DND-41 (cell line): ENCODE data around the gene STXBP6.

Source experiments
- ATAC-seq: fragments of 200-7000 bp; cut with Tn5 transposase; 3 replicates; pipeline ENCODE4 v1.9.1; 2021; ENCODE audit warnings: low read depth; ENCODE audit not compliant: insufficient read depth
- DNase-seq: peaks from one replicate; pipeline ENCODE4 v3.0.0-alpha.2; 2020
- H2AFZ ChIP-seq: 2 replicates; pipeline ENCODE4 v1.6.0; 2012; ENCODE audit warnings: low read depth, low read length
- H3K27ac ChIP-seq: 2 replicates; pipeline ENCODE4 v1.5.1; 2012; ENCODE audit warnings: low read length, inconsistent platforms
- H3K27me3 ChIP-seq: fragments of 200-600 bp; sonication (generic); 2 replicates; pipeline ENCODE4 v1.6.0; 2012; ENCODE audit warnings: low read length, mild to moderate bottlenecking, inconsistent platforms; ENCODE audit not compliant: insufficient read depth, poor library complexity
- H3K36me3 ChIP-seq: 2 replicates; pipeline ENCODE4 v1.5.1; 2012; ENCODE audit warnings: low read length, inconsistent platforms; ENCODE audit not compliant: insufficient read depth
- H3K4me1 ChIP-seq: 2 replicates; pipeline ENCODE4 v1.5.1; 2012; ENCODE audit warnings: mild to moderate bottlenecking, low read length; ENCODE audit not compliant: insufficient read depth
- H3K4me2 ChIP-seq: 2 replicates; pipeline ENCODE4 v1.6.0; 2012; ENCODE audit warnings: mild to moderate bottlenecking, moderate library complexity, low read length, inconsistent platforms; ENCODE audit not compliant: insufficient read depth
- H3K4me3 ChIP-seq, 2 experiments: fragments of 200-600 bp in 1 of 2; shearing (Covaris generic) in 1 of 2; 2 replicates each; pipeline ENCODE4 v1.5.1; 2012 to 2016; ENCODE audit warnings: inconsistent platforms in 2 of 2, low read length in 2 of 2, mild to moderate bottlenecking in 2 of 2, low read depth in 1 of 2, moderate library complexity in 1 of 2
- H3K79me2 ChIP-seq: 2 replicates; pipeline ENCODE4 v1.6.0; 2012; ENCODE audit warnings: low read length, inconsistent platforms; ENCODE audit not compliant: insufficient read depth
- H3K9ac ChIP-seq: 2 replicates; pipeline ENCODE4 v1.6.0; 2012; ENCODE audit warnings: low read depth, mild to moderate bottlenecking, inconsistent platforms, low read length, moderate library complexity
- H3K9me3 ChIP-seq: 2 replicates; pipeline ENCODE4 v1.5.1; 2012; ENCODE audit warnings: low read length, moderate library complexity, mild to moderate bottlenecking, inconsistent platforms; ENCODE audit not compliant: insufficient read depth, severe bottlenecking
- H4K20me1 ChIP-seq: 2 replicates; pipeline ENCODE4 v1.6.0; 2012; ENCODE audit warnings: low read length; ENCODE audit not compliant: insufficient read depth
- CTCF ChIP-seq: IDR thresholded peaks from 2 replicates; pipeline ENCODE4 v1.5.1; 2012; ENCODE audit warnings: borderline replicate concordance, low read length, moderate library complexity, mild to moderate bottlenecking; ENCODE audit not compliant: poor library complexity, severe bottlenecking; ENCODE audit errors: extremely low read depth
- EZH2 ChIP-seq: IDR thresholded peaks from 3 replicates; pipeline ENCODE4 v1.6.1; 2012; ENCODE audit warnings: borderline replicate concordance, low read depth, mild to moderate bottlenecking, moderate library complexity, low read length, inconsistent platforms; ENCODE audit not compliant: severe bottlenecking

STXBP6 gene

GRCh38 chr14:25009891-25010290, 40.1 kb downstream of the STXBP6 start:
- Histone ChIP-seq H3K4me3 (no peak overlapping the region), H4K20me1 (no peaks in the 10 kb centered on the region), H3K27me3 (no peaks in the 10 kb centered on the region), H3K9ac (no peak overlapping the region), H3K27ac (no peak overlapping the region), H2AFZ (no peak overlapping the region), H3K79me2 (no peaks in the 10 kb centered on the region), H3K4me2 (no peak overlapping the region), H3K36me3 (no peaks in the 10 kb centered on the region), H3K9me3 (no peaks in the 10 kb centered on the region), H3K4me1 (no peaks in the 10 kb centered on the region)
- no peak for ATAC-seq
- DNase-seq: no peak
- no peak for TF ChIP-seq EZH2
- TF ChIP-seq CTCF: no peak

DNA sequence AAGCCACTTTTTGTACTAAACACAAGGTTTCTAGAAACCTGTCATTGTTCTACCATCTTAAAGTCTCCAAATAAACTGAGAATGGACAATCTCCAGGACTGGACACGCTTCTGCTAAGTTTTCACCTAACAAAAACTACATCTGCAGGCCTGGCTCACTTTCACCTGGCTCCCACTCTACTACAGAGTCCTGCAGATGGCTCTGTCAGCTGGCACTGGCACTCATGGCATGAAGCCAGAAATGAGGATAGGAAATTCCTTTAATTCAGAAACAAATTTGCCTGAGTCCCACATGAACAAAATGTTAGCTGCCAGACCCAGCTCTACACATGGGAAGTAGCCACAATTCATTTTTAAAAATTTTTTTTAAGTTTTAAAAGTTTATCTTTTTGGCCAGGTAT, 42.1 kb downstream of the STXBP6 start:
- no peaks in the 10 kb centered on the region for H3K79me2 ChIP-seq
- no peak overlapping the region for H2AFZ ChIP-seq
- no peak for DNase-seq
- H3K4me2 ChIP-seq: no peak overlapping the region
- H3K27ac ChIP-seq: no peak overlapping the region
- ATAC-seq: no peak
- H3K4me3 ChIP-seq: no peak overlapping the region
- H3K36me3 ChIP-seq: no peaks in the 10 kb centered on the region
- no peaks in the 10 kb centered on the region for H3K9me3 ChIP-seq
- no peak for TF ChIP-seq EZH2
- no peak for TF ChIP-seq CTCF
- H3K27me3 ChIP-seq: no peaks in the 10 kb centered on the region
- no peak overlapping the region for H3K9ac ChIP-seq
- no peaks in the 10 kb centered on the region for H4K20me1 ChIP-seq
- H3K4me1 ChIP-seq: no peaks in the 10 kb centered on the region

DNA sequence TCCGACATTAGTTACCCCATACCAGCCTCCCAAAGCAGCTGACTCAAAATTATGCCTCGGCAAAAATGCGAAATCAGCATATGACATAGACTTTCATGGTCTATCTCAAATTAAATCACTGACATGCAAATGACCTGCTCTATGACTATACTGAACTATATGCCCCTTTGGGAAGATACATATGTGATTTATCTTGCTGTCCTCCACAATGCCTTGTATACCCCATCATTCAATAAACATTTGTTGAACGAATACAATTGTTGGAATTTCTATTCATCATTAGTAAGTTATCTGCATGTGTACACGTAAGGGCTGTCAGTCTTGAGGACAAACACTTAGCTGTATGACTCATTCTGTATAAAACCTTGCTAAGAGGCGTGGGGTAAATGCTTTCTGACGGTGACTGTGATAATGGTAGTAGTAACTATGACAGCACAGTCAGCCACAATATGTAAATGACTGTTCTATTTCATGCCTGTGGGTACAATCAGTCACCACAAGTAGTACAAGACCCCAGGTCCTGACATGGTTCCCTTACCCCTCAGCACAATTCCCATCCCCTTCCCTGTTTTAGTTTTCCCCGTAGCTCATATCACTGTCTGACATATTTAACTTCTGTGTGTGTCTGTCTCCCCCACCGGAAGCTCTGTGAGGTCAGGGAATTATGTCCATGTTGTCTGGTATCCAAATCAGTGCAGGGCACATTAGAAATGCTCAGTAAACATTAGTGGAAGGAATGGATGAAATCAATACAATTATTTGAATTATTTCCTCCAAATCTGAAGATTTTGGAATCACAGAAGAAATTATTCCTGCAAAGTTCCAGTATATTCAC, 42.8 kb downstream of the STXBP6 start:
- Histone ChIP-seq H3K4me1 (no peaks in the 10 kb centered on the region), H3K4me2 (no peak overlapping the region), H3K27me3 (no peaks in the 10 kb centered on the region), H3K27ac (no peak overlapping the region), H3K4me3 (no peak overlapping the region), H2AFZ (no peak overlapping the region), H3K9ac (no peak overlapping the region), H4K20me1 (no peaks in the 10 kb centered on the region), H3K9me3 (no peaks in the 10 kb centered on the region), H3K79me2 (no peaks in the 10 kb centered on the region), H3K36me3 (no peaks in the 10 kb centered on the region)
- DNase-seq (no peak), ATAC-seq (no peak)
- TF ChIP-seq CTCF (no peak), EZH2 (no peak)
